Measurements from ENCODE around the gene ING5.

- TF ChIP-seq RAD21 (IDR thresholded peaks at IDR 0.05; ENCODE audit: low read depth) (no peak), CTCF (IDR thresholded peaks at IDR 0.05 in 2 of 3, conservative IDR thresholded peaks at IDR 0.05 in 1 of 3; ENCODE audit: borderline replicate concordance in 1 of 3, insufficient read depth in 1 of 3, low read depth in 2 of 3, low read length in 2 of 3) (no peak), SIN3A (IDR thresholded peaks at IDR 0.05; ENCODE audit: low read depth) (no peak), EZH2 (IDR thresholded peaks at IDR 0.05) (no peak)
Observed at GRCh38 chr2:241769819-241770184, 68.0 kb downstream of the ING5 start.
